Loucy (cell line): ENCODE measurements around the gene SSTR1.

Experiments used
- EZH2phosphoT487 ChIP-seq: fragments of 200-600 bp; IDR thresholded peaks from 2 replicates; pipeline ENCODE4 v1.6.1; 2018; ENCODE audit warnings: antibody characterized with exemption, mild to moderate bottlenecking, moderate library complexity, borderline replicate concordance
- TF ChIP-seq, protein P1 (sequence below): fragments of 200-600 bp; sonication (generic); conservative IDR thresholded peaks from 2 replicates; pipeline ENCODE4 v1.5.1; 2014; ENCODE audit warnings: mild to moderate bottlenecking, antibody characterized with exemption, low read length

DNA sequence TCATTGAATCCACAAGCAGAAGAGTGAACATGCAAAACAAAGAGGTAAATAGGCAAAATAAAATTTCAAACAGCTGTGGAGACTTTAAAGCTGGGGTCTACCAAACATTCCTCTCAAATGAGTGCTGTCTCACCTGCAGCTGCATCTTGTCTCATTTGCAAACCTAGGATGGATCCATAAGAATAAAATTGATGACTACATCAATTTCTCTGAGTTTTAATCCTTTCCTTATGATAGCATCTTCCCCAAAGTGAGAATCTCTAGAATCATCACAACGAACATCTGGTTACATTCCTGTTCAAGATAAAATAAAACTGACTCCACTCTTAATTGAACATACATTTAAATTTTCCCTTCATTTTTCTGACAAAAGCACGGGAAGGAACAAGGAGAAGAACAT lies 18.2 kb downstream of the SSTR1 start:
- TF ChIP-seq, protein P1, sequence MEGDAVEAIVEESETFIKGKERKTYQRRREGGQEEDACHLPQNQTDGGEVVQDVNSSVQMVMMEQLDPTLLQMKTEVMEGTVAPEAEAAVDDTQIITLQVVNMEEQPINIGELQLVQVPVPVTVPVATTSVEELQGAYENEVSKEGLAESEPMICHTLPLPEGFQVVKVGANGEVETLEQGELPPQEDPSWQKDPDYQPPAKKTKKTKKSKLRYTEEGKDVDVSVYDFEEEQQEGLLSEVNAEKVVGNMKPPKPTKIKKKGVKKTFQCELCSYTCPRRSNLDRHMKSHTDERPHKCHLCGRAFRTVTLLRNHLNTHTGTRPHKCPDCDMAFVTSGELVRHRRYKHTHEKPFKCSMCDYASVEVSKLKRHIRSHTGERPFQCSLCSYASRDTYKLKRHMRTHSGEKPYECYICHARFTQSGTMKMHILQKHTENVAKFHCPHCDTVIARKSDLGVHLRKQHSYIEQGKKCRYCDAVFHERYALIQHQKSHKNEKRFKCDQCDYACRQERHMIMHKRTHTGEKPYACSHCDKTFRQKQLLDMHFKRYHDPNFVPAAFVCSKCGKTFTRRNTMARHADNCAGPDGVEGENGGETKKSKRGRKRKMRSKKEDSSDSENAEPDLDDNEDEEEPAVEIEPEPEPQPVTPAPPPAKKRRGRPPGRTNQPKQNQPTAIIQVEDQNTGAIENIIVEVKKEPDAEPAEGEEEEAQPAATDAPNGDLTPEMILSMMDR, result no peak
- TF ChIP-seq EZH2phosphoT487, result no peak
